SK-N-SH (cell line): Measurements from ENCODE around the gene CEP295NL. TPM values are rescaled to one million over a fixed set of nuclear protein-coding genes. Genes with fewer than 3 reads are reported as not detected.

Experiments used
- CTCF ChIA-PET: fragments of 300-600, 350-600 bp; formaldehyde crosslinking; extraction: SDS; loops from one replicate; lab custom pipeline; 2021; lab: Yijun Ruan, JAX
- POLR2A ChIA-PET: fragments of 350-600 bp; sonication (Branson Sonifier 250); formaldehyde crosslinking; extraction: SDS; loops from one replicate; lab custom pipeline; 2020; ENCODE audit warnings: antibody characterized with exemption, inconsistent platforms; lab: Yijun Ruan, JAX
- DNase-seq: peaks from one replicate; pipeline ENCODE4 v3.0.0; 2012
- H2AFZ ChIP-seq: fragments of 200-600 bp; sonication (generic); 2 replicates; pipeline ENCODE4 v1.8.1; 2016; ENCODE audit warnings: antibody characterized with exemption, mild to moderate bottlenecking, low read depth
- H3F3A ChIP-seq: fragments of 200-600 bp; sonication (generic); replicated peaks from 2 replicates; pipeline ENCODE3; 2016; ENCODE audit warnings: antibody characterized with exemption, mild to moderate bottlenecking; ENCODE audit not compliant: insufficient read depth
- H3K27ac ChIP-seq, 2 experiments: fragments of 200-500 bp in 1 of 2; fragments of 200-600 bp in 1 of 2; sonication (Bioruptor generic) in 1 of 2; sonication (generic), shearing (Covaris generic) in 1 of 2; 2 replicates each; pipeline versions ENCODE4 v1.5.1 to v1.6.1; 2014 to 2016; ENCODE audit warnings: low read depth in 2 of 2, inconsistent platforms in 1 of 2, low read length in 1 of 2, mild to moderate bottlenecking in 1 of 2, mixed read lengths in 1 of 2
- H3K27me3 ChIP-seq: fragments of 200-600 bp; sonication (generic), shearing (Covaris generic); 2 replicates; pipeline ENCODE4 v1.6.1; 2016; ENCODE audit warnings: mixed run types; ENCODE audit not compliant: insufficient read depth
- H3K36me3 ChIP-seq, 2 experiments: fragments of 200-500 bp in 1 of 2; fragments of 200-600 bp in 1 of 2; sonication (Bioruptor generic) in 1 of 2; sonication (generic) in 1 of 2; replicated peaks in 1 of 2; 2 replicates each; pipeline versions ENCODE3 to v1.5.1; 2014 to 2016; ENCODE audit warnings: low read length in 1 of 2, mild to moderate bottlenecking in 1 of 2; ENCODE audit not compliant: insufficient read depth in 2 of 2, control insufficient read depth in 1 of 2
- H3K4me1 ChIP-seq, 2 experiments: fragments of 200-500 bp in 1 of 2; fragments of 200-600 bp in 1 of 2; sonication (Bioruptor generic) in 1 of 2; sonication (generic), shearing (Covaris generic) in 1 of 2; 2 replicates each; pipeline versions ENCODE4 v1.5.1 to v1.6.1; 2014 to 2016; ENCODE audit warnings: low read depth in 1 of 2, low read length in 1 of 2, mixed run types in 1 of 2; ENCODE audit not compliant: insufficient read depth in 2 of 2, control insufficient read depth in 1 of 2
- H3K4me2 ChIP-seq: fragments of 200-600 bp; sonication (generic), shearing (Covaris generic); 2 replicates; pipeline ENCODE4 v1.6.1; 2017; ENCODE audit warnings: mixed run types
- H3K4me3 ChIP-seq, 2 experiments: fragments of 200-500 bp in 1 of 2; fragments of 200-600 bp in 1 of 2; sonication (Bioruptor generic) in 1 of 2; sonication (generic), shearing (Covaris generic) in 1 of 2; 2 replicates each; pipeline versions ENCODE4 v1.5.1 to v1.8.1; 2014 to 2016; ENCODE audit warnings: low read depth in 2 of 2, inconsistent platforms in 1 of 2, low read length in 1 of 2, mild to moderate bottlenecking in 1 of 2, mixed read lengths in 1 of 2, moderate library complexity in 1 of 2
- H3K79me2 ChIP-seq: fragments of 200-600 bp; sonication (generic); 2 replicates; pipeline ENCODE4 v1.8.1; 2017; ENCODE audit warnings: mild to moderate bottlenecking; ENCODE audit not compliant: insufficient read depth
- H3K9ac ChIP-seq: fragments of 200-600 bp; sonication (generic); 2 replicates; pipeline ENCODE4 v1.6.1; 2017; ENCODE audit warnings: mixed run types
- H3K9me2 ChIP-seq: fragments of 200-600 bp; sonication (generic); 2 replicates; pipeline ENCODE4 v1.6.1; 2017; ENCODE audit warnings: mixed run types
- H3K9me3 ChIP-seq: fragments of 200-600 bp; sonication (generic); 2 replicates; pipeline ENCODE4 v1.6.1; 2017; ENCODE audit warnings: mixed run types, mild to moderate bottlenecking, moderate library complexity
- H4K20me1 ChIP-seq: fragments of 200-600 bp; sonication (generic); 2 replicates; pipeline ENCODE4 v1.6.1; 2017; ENCODE audit warnings: mild to moderate bottlenecking, mixed run types; ENCODE audit not compliant: insufficient read depth
- FOXJ3 ChIP-seq: sonication (generic); formaldehyde crosslinking; IDR thresholded peaks from 2 replicates; pipeline ENCODE4 v1.5.1; 2020; ENCODE audit warnings: mild to moderate bottlenecking, missing genetic modification reagents
- FOXM1 ChIP-seq: IDR thresholded peaks from 2 replicates; pipeline ENCODE4 v1.4.0; 2012; ENCODE audit warnings: low read depth, mild to moderate bottlenecking
- GATA2 ChIP-seq: sonication (generic); formaldehyde crosslinking; IDR thresholded peaks from 2 replicates; pipeline ENCODE4 v1.5.0; 2020; ENCODE audit warnings: mild to moderate bottlenecking, missing genetic modification reagents
- NRF1 ChIP-seq: IDR thresholded peaks from 2 replicates; pipeline ENCODE4 v1.6.1; 2012; ENCODE audit warnings: low read depth, mild to moderate bottlenecking, low read length
- REST ChIP-seq: IDR thresholded peaks from 2 replicates; pipeline ENCODE4 v1.6.1; 2012; ENCODE audit warnings: mild to moderate bottlenecking, low read depth, low read length, moderate library complexity
- TCF12 ChIP-seq: IDR thresholded peaks from 2 replicates; pipeline ENCODE4 v1.4.0; 2012
- ZBTB33 ChIP-seq: IDR thresholded peaks from 2 replicates; pipeline ENCODE4 v1.4.0; 2012; ENCODE audit warnings: low read depth, borderline replicate concordance
- WGBS: methylation state at CpG from one replicate; pipeline ENCODE4 v1.1.6; 2017; ENCODE audit warnings: low lambda C conversion rate; 5-methylcytosine and 5-hydroxymethylcytosine counted together
- polyA plus RNA-seq, 3 experiments: library from polyadenylated mRNA; depleted of rRNA; stranded (reverse); fragments of >200 nt; gene quantifications; 2 replicates each; pipeline ENCODE4 v1.2.3, GENCODE V29; 2012

CEP295NL gene
- polyA plus RNA-seq, 1 of the 3 experiments (the other 2 are of a cell fraction) = 0.35 TPM

- H3K27ac ChIP-seq = no peak overlapping the region; a peak in 1 of 4 replicates
- WGBS = 85% methylated on average over 17 of the region's 17 CpGs
- peaks cover 9 to 26% of the 10 kb centered on the region in 2 experiments for H3K36me3 ChIP-seq
These were observed 4.7 kb downstream of the CEP295NL start for GRCh38 chr17:78898075-78898836.

More at GRCh38 chr17:78898075-78898836, 4.7 kb downstream of the CEP295NL start:
- Histone ChIP-seq H3K9me3 (no peaks in the 10 kb centered on the region), H3K27me3 (no peaks in the 10 kb centered on the region), H3K4me2 (no peak overlapping the region), H3K9ac (no peak overlapping the region), H3K4me1 (peaks cover 0 to 54% of the 10 kb centered on the region in 2 experiments; a peak in 2 of 4 replicates), H3K9me2 (no peaks in the 10 kb centered on the region), H4K20me1 (peaks cover 100% of the 10 kb centered on the region), H2AFZ (no peak overlapping the region), H3K79me2 (peaks cover 100% of the 10 kb centered on the region), H3F3A (peaks cover 9% of the 10 kb centered on the region), H3K4me3 (no peak overlapping the region)
- DNase-seq = no peak
- ChIA-PET CTCF (interaction anchor here (1.0 to 3.0 kb wide), 6 partner anchors 18 to 73 kb away, joined by 3 to 18 read pairs (median 4); no protein-coding TSS in a partner anchor), POLR2A (interaction anchor here (0.9 kb wide), 1 partner anchor 20 kb away, joined by 3 read pairs; no protein-coding TSS in a partner anchor)
- TF ChIP-seq GATA2 (CRISPR knock-in tag) (no peak), FOXJ3 (CRISPR knock-in tag) (no peak), NRF1 (no peak), TCF12 (no peak), REST (peak; percentile 76), ZBTB33 (no peak), FOXM1 (no peak)
